Measurements from ENCODE around the gene HTT-AS. TPM values are rescaled to one million over a fixed set of nuclear protein-coding genes. Genes with fewer than 3 reads are reported as not detected.
"Not testable (repeated sequence)": the region's sequence is repeated elsewhere in the genome, so short reads cannot be mapped to it uniquely, and the experiment has no call there.

Gene HTT-AS
- total and polyA plus RNA-seq, 4 donors = not detected

GRCh38 chr4:3051141-3051897 lies 23.0 kb downstream of the HTT-AS start:
- WGBS, 2 donors = 92 to 93% methylated on average over 9 to 11 of the region's 12 CpGs

DNA sequence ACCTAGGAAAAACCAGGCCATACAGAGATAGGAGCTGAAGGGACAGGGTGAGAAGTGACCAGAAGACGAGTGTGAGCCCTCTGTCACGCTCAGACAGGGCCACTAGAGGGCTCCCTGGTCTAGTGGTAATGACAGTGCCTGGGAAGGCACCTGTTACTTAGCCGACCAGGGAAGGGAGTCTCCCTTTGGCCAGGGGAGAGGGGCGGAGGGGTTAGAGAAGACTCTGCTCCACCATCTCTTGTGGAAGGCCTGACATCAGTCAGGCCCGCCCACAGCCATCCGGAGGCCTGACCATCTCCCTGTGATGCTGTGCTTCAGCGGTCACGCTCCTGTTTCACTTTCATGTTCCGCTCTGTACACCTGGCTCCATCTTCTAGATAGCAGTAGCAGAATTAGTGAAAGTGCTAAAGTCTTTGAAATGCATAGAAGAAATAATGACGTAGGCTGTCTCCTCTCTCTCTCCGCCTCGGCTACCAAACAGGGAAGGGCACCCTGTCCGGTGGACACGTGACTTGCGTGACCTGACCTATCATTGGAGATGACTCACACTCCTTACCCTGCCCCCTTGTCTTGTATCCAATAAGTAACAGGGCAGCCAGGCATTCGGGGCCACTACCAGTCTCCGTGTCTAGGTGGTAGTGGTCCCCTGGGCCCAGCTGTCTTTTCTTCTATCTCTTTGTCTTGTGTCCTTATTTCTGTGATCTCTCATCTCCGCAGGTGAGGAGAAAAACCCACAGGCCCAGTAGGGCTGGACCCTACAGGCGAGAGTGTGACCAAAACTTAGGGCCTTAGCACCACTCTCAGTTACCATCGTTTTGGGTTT lies 26.7 kb downstream of the HTT-AS start:
- Histone ChIP-seq H3K4me3 (ENCODE audit: low read length in 2 of 2) (no peak overlapping the region), H3K9me3 (ENCODE audit: control insufficient read depth, low read length) (no peaks in the 10 kb centered on the region), H3K27me3 (ENCODE audit: control insufficient read depth in 1 of 2, insufficient read depth in 2 of 2, low read length in 1 of 2) (no peaks in the 10 kb centered on the region), H3K36me3 (ENCODE audit: control insufficient read depth in 1 of 2, insufficient read depth in 2 of 2, low read length in 1 of 2) (no peaks in the 10 kb centered on the region), H3K4me1 (ENCODE audit: control insufficient read depth in 1 of 2, insufficient read depth in 2 of 2, low read length in 2 of 2) (no peaks in the 10 kb centered on the region), H3K27ac (ENCODE audit: low read depth in 1 of 2, low read length in 2 of 2) (no peak overlapping the region)
- DNase-seq (peak; percentile 76 to 82), ATAC-seq (ENCODE audit: low FRiP score) (peak; percentile 59)
- 59 to 62% methylated on average over 20 of the region's 20 CpGs for WGBS, 2 donors
- intact Hi-C loops (cut with DNase I) = no loop called here

More at GRCh38 chr4:3051141-3051897, 23.0 kb downstream of the HTT-AS start:
- intact Hi-C loops (cut with DNase I); H3K4me3 ChIP-seq (ENCODE audit: low read length in 2 of 2); H3K27me3 ChIP-seq (ENCODE audit: control insufficient read depth in 1 of 2, insufficient read depth in 2 of 2, low read length in 1 of 2); ATAC-seq (ENCODE audit: low FRiP score); H3K36me3 ChIP-seq (ENCODE audit: control insufficient read depth in 1 of 2, insufficient read depth in 2 of 2, low read length in 1 of 2); H3K27ac ChIP-seq (ENCODE audit: low read depth in 1 of 2, low read length in 2 of 2); H3K9me3 ChIP-seq (ENCODE audit: control insufficient read depth, low read length); H3K4me1 ChIP-seq (ENCODE audit: control insufficient read depth in 1 of 2, insufficient read depth in 2 of 2, low read length in 2 of 2); DNase-seq: not testable (repeated sequence)

- no peak overlapping the region for H3K27ac ChIP-seq (ENCODE audit: low read depth in 1 of 2, low read length in 2 of 2)
- no peaks in the 10 kb centered on the region for H3K27me3 ChIP-seq (ENCODE audit: control insufficient read depth in 1 of 2, insufficient read depth in 2 of 2, low read length in 1 of 2)
- no peaks in the 10 kb centered on the region for H3K36me3 ChIP-seq (ENCODE audit: control insufficient read depth in 1 of 2, insufficient read depth in 2 of 2, low read length in 1 of 2)
- no peaks in the 10 kb centered on the region for H3K4me1 ChIP-seq (ENCODE audit: control insufficient read depth in 1 of 2, insufficient read depth in 2 of 2, low read length in 2 of 2)
- ATAC-seq (ENCODE audit: low FRiP score) (no peak), DNase-seq (no peak)
- H3K9me3 ChIP-seq (ENCODE audit: control insufficient read depth, low read length) = no peaks in the 10 kb centered on the region
- no peak overlapping the region for H3K4me3 ChIP-seq (ENCODE audit: low read length in 2 of 2)
- WGBS, 2 donors = 81 to 85% methylated on average over 4 of the region's 4 CpGs
- intact Hi-C loops (cut with DNase I) = no loop called here
Measured at GRCh38 chr4:3046623-3047022, 27.7 kb downstream of the HTT-AS start.

DNA sequence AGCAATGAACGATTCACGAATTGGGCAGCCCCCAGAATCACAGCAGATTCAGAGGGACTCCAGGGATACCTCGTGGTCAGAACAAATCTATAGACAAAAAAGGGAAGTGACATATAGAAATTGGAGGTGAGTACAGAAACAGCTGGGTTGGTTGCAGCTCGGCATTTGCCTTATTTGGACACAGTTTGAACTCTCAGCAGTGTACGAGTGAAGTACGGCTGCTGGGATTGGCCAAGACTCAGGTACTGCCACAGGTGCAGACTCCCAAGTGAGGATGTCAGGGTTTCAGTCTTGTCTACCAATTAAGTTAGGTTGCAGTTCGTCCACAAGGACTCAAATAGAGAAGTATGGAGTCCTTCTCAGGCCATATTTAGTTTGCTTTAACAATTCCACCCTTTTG lies 28.2 kb downstream of the HTT-AS start:
- intact Hi-C loops (cut with DNase I) = no loop called here
- ATAC-seq (ENCODE audit: low FRiP score) (no peak), DNase-seq (no peak)
- Histone ChIP-seq H3K36me3 (ENCODE audit: control insufficient read depth in 1 of 2, insufficient read depth in 2 of 2, low read length in 1 of 2) (no peaks in the 10 kb centered on the region), H3K9me3 (ENCODE audit: control insufficient read depth, low read length) (no peaks in the 10 kb centered on the region), H3K27me3 (ENCODE audit: control insufficient read depth in 1 of 2, insufficient read depth in 2 of 2, low read length in 1 of 2) (no peaks in the 10 kb centered on the region), H3K4me1 (ENCODE audit: control insufficient read depth in 1 of 2, insufficient read depth in 2 of 2, low read length in 2 of 2) (no peaks in the 10 kb centered on the region), H3K4me3 (ENCODE audit: low read length in 2 of 2) (no peak overlapping the region), H3K27ac (ENCODE audit: low read depth in 1 of 2, low read length in 2 of 2) (no peak overlapping the region)
- 79 to 85% methylated on average over 7 of the region's 7 CpGs for WGBS, 2 donors

DNA sequence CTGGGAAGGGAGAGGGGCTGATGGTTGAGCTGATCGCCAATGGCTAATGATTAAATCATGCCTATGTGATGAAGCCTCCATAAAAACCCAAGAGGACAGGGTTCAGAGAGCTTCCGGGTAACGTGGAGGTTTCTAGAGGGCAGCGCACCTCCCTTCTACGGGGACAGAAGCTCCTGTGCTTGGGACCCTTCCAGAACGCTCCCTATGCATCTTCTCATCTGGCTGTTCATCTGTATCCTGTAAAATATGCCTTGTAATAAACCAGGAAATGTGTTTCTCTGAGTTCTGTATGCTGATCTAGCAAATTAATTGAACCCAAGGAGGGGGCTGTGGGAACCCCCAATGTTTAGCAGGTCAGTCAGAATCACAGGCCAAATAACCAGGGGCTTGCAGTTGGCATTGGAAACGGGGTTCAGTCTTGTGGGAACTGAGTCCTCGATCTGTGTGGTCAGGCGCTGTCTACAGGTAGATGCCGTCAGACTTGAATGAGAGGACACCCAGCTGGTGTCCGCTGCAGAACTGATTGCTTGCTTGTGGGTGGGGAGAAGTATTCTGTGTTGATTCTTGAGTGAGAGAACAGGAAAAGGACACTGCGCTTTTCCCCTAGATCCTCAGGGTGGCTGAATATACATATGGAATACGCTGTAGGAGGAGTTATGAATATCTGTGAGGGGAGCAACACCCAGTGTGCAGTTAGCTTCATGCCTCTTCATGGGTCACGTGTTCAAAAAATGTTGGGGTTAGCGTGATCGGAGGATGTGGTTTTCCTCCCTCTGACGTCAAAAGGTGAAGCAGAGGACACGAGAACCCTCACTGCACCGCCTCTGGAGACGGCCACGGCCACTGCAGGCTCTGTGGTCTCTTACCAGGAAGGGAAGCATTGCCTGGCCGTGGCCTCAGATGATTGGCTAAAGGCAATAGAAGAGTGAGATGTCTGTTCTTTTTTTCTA lies 29.2 kb downstream of the HTT-AS start:
- no peaks in the 10 kb centered on the region for H3K27me3 ChIP-seq (ENCODE audit: control insufficient read depth in 1 of 2, insufficient read depth in 2 of 2, low read length in 1 of 2)
- no peak overlapping the region for H3K27ac ChIP-seq (ENCODE audit: low read depth in 1 of 2, low read length in 2 of 2)
- no peak for ATAC-seq (ENCODE audit: low FRiP score)
- peak in 1 of 2 donors; percentile 89 for DNase-seq
- H3K36me3 ChIP-seq (ENCODE audit: control insufficient read depth in 1 of 2, insufficient read depth in 2 of 2, low read length in 1 of 2) = no peaks in the 10 kb centered on the region
- 84 to 87% methylated on average over 22 of the region's 22 CpGs for WGBS, 2 donors
- intact Hi-C loops (cut with DNase I) = no loop called here
- no peaks in the 10 kb centered on the region for H3K4me1 ChIP-seq (ENCODE audit: control insufficient read depth in 1 of 2, insufficient read depth in 2 of 2, low read length in 2 of 2)
- no peaks in the 10 kb centered on the region for H3K9me3 ChIP-seq (ENCODE audit: control insufficient read depth, low read length)
- H3K4me3 ChIP-seq (ENCODE audit: low read length in 2 of 2) = no peak overlapping the region

- Histone ChIP-seq H3K4me3 (ENCODE audit: low read length in 2 of 2) (no peak overlapping the region), H3K36me3 (ENCODE audit: control insufficient read depth in 1 of 2, insufficient read depth in 2 of 2, low read length in 1 of 2) (no peaks in the 10 kb centered on the region), H3K27me3 (ENCODE audit: control insufficient read depth in 1 of 2, insufficient read depth in 2 of 2, low read length in 1 of 2) (no peaks in the 10 kb centered on the region), H3K4me1 (ENCODE audit: control insufficient read depth in 1 of 2, insufficient read depth in 2 of 2, low read length in 2 of 2) (no peaks in the 10 kb centered on the region), H3K9me3 (ENCODE audit: control insufficient read depth, low read length) (no peaks in the 10 kb centered on the region), H3K27ac (ENCODE audit: low read depth in 1 of 2, low read length in 2 of 2) (no peak overlapping the region)
- WGBS, 2 donors = 92 to 93% methylated on average over 11 of the region's 11 CpGs
- DNase-seq (no peak), ATAC-seq (ENCODE audit: low FRiP score) (no peak)
- intact Hi-C loops (cut with DNase I) = no loop called here
Measured at GRCh38 chr4:3043282-3044020, 30.9 kb downstream of the HTT-AS start.

DNA sequence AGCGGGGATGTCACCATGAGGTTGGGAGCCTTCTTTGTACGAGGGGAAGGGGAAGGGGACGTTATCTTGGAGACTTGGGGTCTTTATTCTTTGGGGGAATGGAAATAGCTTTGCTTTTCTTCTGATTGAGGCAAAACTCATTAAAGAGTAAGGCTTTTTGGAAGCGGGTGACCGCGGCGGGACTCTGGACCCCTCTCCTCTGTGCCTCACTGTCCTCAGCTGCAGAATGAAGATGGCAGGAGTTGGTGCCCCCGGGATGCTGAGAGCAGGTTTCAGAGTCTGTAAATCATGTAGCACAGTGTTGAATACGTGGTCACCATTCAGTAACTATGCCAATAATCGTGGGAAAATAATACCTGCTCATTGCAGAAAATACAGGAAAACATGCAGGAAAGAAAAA lies 32.1 kb downstream of the HTT-AS start:
- no peak overlapping the region for H3K27ac ChIP-seq (ENCODE audit: low read depth in 1 of 2, low read length in 2 of 2)
- peak overlapping the region; percentile 1 to 35 for H3K4me3 ChIP-seq (ENCODE audit: low read length in 2 of 2)
- WGBS, 2 donors = 47 to 53% methylated on average over 10 of the region's 10 CpGs
- no peaks in the 10 kb centered on the region for H3K36me3 ChIP-seq (ENCODE audit: control insufficient read depth in 1 of 2, insufficient read depth in 2 of 2, low read length in 1 of 2)
- no peaks in the 10 kb centered on the region for H3K9me3 ChIP-seq (ENCODE audit: control insufficient read depth, low read length)
- DNase-seq (no peak), ATAC-seq (ENCODE audit: low FRiP score) (no peak)
- no peaks in the 10 kb centered on the region for H3K4me1 ChIP-seq (ENCODE audit: control insufficient read depth in 1 of 2, insufficient read depth in 2 of 2, low read length in 2 of 2)
- intact Hi-C loops (cut with DNase I) = no loop called here
- H3K27me3 ChIP-seq (ENCODE audit: control insufficient read depth in 1 of 2, insufficient read depth in 2 of 2, low read length in 1 of 2) = no peaks in the 10 kb centered on the region

Data from aorta (tissue), 5 donors.